Islet of Langerhans (tissue), 1 donor: ENCODE results near the gene LRRN4.

Experiments
- FAIRE-seq: peaks from one replicate; lab custom pipeline; 2011; peaks lifted over from hg19 to GRCh38; lab: Jason Lieb, UNC

Gene LRRN4

DNA sequence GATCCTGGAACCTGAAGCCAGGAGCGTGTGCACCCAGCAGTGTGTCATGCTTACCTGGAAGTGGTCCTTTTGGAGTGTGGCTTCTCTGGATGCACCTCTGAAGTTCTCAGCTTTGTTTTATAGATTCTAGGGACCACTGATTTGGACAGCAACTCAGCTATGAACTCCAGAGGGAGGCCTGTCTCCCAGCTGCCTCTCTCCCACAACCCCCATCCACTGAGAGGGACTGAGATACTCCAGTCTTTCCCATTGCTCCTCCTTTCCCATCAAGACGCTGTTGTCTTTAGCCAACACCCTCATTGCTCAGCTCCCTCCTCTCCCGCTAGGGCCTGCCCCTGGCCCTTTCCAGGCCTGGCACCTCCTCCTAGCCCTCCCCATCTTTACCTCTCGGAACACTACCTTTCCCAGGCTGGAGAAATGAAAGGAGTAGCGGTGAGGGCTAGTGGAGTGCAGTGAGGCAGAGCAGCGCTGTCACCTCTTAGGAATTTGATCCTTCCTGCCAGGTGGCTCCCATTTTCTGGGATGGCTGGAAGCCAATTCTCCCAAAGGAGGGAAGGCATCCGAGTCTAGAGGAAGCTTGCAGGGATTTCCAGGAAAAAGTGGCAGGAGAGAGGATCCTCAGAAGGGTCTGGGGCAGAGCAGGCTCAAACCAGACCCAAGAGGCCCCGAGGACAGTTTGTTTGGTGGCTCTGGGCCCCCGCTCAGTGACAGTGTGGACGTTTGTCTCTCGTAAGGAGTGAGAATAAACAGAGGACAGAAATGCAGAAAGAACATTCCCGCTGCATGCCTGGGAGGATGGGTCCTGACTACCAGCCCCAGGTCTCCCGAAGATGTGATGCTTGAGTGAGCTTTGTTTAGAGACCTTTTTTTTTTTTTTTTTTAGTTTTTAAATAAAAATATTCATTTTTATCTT lies at the start of gene LRRN4:
Gene LRRN4, minus strand, starts transcription at position 285 of the 913 bp plus-strand sequence. CDS start 1,261 bp downstream, outside the sequence.
- no peak for FAIRE-seq

DNA sequence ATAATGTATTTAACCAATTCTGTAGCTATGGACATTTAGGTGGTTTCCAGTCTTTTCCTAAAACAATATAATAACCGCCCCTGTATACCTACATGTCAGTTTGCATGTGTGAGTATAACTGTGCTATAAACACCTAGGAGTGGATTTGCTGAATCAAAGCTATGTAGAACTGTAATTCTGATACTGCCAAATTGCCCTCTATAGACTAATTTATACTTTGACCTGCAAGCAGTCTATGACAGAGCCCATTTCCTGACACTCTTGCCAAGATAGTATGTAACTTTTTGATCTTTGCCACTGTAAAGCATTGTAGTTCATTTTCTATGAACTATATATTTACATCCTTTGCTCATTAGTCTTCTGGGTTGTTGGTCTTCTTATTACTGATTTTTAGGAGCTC lies 49.4 kb upstream of the LRRN4 start:
- FAIRE-seq = no peak

DNA sequence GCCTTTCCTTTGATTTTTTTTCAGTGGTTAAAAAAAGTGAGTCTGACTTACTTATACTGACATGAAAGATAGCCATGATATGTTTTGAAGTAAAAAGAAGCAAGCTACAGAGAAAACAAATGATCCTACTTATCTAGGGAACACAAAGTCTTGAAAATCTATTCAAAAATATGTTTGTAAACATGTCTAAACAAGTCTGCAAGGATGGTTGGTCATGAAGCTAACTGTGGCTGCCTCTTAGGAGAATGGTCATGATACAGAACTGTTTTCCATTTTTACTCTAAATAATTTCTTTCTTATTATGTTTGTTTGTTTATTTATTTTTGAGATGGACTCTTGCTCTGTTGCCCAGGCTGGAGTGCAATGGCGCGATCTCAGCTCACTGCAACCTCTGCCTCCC lies 47.5 kb upstream of the LRRN4 start:
- no peak for FAIRE-seq

DNA sequence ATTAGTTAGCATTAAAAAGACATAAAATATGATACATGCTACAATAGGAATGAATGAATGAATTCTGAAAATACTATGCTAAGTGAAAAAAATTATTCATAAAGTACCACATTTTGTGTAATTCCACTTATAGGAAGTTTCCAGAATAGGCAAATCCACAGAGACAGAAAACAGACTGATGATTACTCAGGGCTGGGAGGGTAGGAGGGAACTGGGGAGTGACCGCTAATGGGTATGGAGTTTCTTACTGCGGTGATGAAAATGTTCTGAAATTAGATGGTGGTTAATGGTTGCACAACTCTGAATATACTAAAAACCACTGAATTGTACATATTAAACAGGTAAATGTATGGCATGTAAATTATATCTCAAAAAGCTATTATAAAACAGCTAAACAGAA lies 46.4 kb upstream of the LRRN4 start:
- FAIRE-seq = no peak

DNA sequence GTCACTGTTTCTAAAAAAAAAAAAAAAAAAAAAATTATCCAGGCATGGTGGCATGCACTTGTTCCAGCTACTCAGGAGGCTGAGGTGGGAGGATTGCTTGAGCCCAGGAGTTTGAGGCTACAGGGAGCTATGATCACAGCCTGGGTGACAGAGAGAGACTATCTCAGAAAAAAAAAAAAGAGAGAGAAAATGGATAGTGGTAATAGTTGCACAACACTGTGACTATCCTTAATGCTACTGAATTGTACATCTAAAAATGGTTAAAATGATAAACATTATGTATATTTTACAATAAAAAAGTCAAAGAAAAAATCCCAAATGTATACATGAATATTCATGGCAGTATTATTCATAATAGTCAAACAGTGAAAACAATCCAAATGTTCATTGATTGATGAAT lies 46.0 kb upstream of the LRRN4 start:
- no peak for FAIRE-seq

DNA sequence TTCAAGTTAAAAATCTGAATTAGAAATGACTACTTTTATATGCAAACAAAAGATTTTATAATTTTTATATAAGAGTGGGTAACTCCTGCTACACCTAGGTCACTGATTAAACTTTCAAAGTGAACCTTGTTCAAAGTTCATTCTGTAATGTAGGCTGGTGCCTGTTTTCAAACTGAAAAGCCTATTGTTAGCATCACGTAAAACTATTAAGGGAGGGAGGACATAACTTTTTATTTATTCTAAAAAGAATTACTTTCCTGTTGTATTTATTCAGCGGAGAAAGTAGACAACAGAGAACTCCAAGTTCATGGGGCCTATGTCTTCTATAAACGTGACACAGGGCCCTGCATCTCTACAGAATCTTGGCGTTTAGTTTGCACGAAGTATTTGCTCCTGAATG lies 41.5 kb upstream of the LRRN4 start:
- no peak for FAIRE-seq

DNA sequence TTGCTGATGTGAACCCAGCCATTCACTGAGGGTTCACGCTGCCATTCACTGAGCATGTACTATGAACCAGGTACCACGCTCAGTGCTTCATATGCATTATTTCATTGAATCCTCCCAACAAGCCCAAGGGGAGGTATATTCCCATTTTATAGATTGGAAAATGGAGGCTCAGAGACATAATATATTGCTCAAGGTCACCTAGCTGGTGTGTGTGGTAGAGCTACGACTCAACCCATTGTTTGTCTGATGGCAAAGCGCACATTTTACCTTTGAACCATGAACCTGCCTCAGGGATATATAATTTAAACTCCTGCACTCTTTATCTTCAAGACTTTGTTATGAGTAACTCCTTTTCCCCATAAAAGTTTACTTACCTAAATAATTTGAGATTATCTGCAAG lies 40.7 kb upstream of the LRRN4 start:
- no peak for FAIRE-seq

DNA sequence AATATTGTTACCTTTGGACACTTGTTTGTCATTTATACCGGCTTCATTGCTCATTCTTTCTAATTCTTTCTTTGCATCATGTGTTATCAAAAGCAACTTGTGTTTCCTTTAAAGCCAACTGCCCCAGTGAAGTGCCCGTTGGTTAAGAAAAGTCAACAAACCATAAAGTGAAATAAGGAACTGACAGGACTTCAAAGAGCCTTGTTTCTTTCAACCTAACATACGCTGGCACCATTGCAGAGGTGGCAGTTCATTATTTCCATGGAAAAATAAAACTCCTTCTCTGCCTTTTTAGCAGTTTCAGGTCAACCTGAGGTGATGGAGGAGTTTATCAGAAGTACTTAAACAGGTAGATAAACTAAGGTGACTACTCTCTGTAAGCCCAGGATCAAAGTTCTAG lies 40.2 kb upstream of the LRRN4 start:
- no peak for FAIRE-seq

DNA sequence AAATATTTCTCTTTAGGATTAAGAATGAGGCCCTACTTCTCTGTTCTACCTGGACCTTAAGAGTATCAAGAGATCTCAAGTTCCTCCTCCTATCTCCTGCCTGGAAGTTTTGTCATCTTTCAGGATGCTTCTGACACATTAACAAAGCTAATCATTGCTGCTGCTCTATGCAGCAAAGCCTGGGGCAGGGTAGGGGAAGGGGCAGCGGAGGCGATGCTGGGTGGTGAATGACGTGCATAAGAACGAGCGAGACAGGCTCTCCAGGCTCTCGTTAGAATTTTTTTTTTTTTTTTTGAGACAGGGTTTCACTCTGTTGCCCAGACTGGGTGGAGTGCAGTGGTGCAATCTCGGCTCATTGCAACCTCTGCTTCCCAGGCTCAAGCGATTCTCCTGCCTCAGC lies 37.8 kb upstream of the LRRN4 start:
- no peak for FAIRE-seq

DNA sequence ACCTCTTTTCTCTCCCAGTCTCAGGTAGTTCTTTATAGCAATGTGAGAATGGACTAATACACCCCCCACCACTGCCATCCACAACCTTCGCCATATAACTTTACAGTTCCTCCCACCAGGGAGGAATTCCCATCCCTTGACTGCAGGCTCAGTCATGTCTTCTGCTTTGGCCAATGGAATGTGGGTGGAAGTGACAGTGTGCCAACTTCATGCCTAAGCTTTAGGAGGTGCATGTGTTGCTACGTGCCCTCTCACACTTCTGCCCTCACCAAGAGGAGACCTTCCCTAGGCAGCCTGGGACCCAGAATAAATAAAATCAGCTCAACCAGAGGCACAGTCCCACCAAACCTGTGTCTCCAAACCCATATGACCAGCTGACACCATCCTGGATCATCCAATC lies 33.0 kb upstream of the LRRN4 start:
- FAIRE-seq = no peak

DNA sequence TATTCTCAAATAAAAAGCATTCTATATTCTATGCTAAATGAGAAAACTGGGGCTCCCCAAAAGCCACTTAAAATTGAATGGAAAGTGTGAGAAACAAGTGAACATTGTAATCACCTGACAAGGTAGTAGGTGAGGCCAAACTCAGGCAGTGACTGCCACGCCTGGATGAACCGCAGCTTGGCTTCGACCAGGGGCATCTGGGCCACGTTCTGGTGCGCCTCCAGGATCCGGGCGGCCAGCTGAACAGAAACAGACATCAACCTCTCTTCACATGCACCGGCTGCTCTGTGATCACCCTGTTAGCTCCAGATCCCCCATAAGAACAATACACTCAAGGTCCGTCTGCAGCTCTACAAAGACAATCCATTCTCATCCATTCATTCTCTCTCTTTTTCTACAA lies 30.1 kb upstream of the LRRN4 start:
- no peak for FAIRE-seq

DNA sequence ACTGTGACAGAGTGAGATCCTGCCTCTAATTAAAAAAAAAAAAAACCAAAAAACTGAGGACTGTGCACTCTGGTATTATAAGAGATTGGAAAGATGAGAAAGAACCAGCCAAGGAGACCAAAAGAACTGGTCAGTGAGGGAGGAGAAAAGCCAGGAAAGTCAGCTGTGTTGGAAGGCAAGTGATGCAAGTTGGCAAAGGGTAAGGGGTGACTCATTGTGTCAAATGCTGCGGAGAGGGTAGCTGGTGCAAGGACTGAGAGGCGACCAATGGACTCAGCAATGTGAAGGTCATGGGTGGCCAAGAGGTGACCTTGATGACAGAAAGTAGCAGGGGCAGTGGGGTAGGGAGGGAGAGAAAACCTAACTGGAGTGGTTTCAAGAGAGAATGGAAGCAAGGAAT lies 27.4 kb upstream of the LRRN4 start:
- no peak for FAIRE-seq

DNA sequence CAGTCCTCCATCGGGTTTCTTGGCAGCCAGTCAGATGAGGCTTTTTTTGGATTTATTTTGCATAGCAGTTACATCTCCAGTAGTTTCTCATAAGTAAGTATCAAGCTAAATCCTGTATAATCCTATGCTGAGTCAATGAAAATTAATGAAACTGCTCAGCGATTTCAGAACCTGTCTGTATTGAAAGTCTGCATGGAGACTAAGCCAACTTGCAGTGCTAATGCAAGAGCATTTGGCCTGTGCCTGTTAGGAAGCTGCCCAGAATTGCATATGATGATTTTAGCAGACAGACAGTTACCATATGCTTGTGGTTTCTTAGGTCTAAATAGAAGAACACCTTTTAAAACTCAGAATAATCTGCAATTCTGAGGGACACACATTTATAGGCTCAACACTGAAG lies 25.2 kb upstream of the LRRN4 start:
- no peak for FAIRE-seq

DNA sequence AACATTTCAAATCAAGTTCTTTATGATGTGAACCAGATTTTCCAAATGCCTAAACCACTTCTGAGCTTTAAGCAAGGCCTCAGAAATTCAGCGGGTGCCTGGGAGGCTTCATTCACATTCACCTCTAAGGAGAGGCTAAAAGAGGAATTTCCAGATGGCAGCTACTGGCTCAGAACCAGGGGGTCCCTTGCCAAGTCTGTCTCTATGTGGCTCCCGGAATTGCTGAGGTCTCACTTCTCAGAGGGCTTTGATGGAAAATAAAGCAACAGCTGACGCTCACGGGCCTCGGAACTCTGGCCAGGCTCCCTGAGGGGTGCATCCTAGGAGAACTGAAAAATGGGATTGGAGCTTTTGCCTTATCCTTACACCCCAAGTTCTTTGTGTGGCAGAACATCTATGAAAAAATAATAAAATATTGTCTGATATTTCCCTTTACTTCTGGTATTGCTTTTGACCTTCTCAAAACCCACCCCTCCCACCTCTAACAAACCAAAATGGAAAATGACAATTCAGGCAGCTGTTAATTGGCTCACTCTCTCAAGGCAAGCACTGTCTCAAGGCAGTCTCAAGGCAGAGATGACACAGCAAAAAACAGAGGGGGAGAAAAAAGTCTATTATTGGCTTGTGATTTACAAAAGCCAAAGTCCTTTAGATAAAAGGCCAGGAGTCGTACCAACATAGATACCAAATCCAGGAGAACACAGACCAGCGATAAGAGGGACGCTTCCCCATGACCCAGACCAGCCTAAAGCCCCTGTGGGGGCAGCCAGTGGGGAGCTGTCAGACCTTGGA lies 21.8 kb upstream of the LRRN4 start:
- FAIRE-seq = no peak

DNA sequence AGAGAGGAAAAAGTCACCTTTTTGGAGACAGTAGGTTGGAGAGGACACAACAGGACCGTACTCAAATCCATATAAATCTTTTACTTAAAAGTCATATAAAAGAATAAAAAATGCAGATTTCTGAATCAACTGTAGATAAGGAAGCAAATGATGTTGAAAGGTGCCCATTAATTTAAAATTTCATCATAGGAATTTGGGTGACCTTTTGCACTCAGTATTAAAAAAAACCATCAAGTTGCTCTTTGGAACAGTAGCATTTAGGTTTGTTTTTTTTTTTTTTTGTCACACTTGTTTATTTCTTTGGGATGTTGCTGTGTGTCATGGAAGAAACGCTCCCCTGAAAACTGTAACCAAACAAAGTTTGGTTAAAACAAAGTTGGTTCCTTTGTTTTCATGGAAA lies 20.9 kb upstream of the LRRN4 start:
- FAIRE-seq = peak; percentile 5

DNA sequence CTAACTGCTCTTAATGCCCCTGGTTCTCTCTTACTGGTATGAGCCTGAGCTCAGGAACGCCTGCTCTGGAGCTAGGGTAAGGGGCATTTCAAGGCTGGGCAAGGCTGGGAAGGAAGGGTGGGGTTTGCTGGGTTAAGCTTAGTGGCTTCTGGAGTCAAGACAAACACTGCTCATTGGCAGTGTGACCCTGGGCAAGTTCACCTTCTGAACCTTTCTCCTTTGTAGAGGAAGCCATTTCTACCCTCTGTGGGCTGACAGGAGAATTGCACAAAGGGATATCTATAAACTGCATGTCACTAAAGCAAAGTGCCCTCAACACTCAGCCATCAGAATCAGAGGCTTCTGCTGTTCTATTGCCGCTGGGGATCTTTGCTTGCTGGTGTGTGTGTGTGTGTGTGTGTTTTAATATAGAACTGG lies 20.3 kb upstream of the LRRN4 start:
- FAIRE-seq = no peak

DNA sequence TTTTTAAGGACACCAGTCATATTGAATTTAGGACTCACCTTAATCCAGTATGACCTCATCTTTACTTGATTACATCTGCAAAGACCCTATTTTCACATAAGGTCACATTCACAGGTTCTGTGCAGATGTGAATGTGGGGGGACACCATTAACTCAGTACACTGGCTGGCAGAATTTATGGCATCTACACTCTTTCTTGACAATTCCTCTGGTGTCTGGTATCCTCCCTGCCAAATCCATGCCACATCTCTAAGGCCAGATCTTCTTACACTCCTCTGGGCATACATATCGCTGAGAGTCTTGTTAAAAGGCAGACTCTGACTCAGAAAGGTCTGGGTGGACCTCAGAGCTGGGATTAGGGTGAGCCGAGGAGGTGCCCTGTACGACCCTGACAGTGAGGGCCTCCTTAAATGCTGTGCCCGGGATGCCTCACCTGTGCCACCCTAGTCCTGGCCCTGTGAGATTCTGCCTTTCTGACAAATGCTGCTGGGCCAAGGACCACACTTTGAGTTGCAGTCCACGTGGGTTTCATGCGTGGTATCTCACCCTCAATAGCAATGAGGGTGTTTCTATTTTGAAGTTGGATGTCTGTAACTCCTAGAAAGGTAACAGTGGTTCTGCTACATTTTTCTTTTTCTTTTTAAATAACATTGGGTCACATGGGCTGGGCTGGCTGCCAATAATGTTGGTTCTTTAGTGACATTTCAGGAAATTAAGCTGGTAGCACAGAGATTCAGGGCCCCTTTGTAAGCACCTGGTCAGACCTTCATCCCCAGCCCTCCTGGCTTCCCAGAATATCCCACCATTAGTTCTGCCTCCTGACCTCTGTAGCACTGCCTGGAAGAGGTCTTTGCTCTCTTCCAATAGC lies 17.2 kb upstream of the LRRN4 start:
- FAIRE-seq = no peak

DNA sequence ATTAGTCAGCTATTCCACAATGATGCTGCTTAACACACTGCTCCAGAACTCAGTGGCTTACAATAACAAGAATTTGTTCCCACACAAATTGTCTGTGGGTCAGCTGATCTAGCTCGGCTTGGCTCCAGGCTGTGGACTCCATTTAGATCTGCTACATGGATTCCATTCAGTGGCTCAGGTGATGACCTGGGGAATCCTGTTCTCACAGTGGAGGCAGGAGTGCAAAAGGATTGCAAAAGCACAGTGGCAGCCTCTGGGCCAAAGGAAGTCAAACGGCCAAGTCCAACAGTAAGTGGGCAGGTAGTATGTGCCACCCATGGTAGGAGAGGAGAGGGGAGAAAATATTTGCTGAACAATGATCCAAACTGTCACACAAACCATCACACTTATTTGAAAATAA lies 15.8 kb upstream of the LRRN4 start:
- FAIRE-seq = no peak

DNA sequence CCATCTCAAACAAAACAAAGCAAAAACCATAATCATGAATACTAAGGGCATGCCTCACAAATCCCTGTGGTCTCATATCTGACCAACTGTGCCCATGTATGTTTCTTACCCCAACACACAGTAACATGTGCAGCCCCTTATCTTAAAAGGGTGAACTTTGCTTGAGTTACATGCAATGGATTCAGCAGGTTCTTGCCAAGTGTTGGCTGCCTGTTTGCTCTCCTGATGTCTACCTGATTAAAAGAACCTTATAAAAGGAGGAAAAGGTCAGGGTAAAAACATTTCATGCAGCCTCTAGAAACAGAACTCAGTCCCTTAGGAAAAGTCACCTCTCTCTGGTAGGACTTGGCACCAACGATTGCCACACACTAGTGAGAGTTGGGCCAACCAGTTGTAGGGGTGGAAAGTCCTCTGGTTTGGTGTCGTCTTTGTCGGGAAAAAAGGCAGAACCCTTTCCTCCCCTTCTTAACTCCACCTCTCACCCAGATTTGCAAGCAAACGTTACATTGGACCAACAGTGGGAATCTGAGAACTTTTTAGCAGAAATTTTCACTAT lies 14.0 kb upstream of the LRRN4 start:
- FAIRE-seq = no peak

DNA sequence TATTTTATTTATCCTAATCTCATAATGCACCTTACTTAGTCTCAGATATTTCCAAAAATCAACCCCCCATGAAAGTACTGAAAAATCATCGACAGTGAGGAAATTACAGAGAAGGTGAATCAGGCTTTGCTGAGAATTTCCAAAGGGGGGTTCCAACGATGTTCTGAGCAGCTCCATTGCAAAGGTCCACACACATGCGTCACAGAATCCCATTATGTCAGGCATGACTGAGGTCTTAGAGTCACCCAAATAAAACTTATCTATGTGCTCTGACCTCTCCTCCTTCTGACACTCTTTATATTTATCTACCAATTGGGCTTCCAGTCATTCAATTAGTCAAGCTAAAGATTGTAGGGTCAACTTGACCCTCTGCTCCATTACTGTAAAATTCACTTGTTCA lies 12.7 kb upstream of the LRRN4 start:
- no peak for FAIRE-seq

DNA sequence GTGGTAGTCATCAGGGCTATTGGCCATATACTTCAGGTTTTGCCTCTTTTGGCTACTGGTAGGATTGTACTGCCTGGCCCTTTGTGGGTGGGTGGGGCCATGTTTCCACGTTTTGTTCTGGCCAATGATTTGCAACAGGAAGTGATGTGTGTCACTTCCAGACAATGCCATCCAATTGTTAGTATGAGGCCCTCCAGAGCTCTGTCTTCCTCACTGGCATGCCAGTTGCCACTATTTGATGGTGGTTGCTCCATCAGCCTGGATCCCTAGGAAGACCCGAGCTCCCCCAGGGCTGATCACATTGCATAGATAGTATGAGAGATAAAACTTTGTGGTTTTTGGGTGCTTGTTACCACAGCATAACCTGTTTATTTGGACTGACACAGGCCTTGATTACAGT lies 7.7 kb upstream of the LRRN4 start:
- no peak for FAIRE-seq

DNA sequence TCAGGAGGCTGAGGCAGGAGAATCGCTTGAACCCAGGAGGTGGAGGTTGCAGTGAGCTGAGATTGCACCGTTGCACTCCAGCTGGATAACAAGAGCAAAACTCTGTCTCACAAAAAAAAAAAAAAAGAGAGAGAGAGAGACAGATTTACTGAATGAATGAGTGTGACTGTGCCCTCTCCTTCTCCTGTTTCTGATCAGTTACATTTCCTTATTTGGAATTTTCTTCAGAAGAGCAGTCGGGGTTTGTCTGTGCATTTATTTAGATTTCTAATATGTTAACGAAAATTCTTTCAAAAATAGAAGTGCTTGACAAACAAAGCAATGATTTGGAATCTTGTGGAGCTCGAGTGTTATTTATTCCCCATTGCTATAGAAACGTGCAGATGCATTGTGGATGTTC lies 6.4 kb upstream of the LRRN4 start:
- no peak for FAIRE-seq
